ENCODE measurements around the gene PIP4K2A.

The PIP4K2A gene

DNA sequence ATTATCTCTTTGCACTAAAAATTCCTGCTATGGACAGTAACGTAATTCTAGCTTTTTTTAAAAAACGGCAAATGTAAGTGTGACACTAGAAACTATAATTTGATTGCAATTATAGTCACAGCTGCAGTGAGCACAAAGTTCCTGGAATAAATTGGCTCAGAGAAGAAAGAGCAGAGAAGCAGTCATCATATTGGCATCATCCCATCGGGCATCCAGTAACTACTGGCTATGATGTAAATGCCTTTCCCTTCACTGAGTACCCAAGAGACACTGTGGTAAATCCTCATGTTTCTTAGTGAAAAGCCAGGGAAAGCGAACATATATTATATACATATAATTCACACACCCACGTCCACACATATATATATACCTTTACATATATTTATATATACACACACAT is 43.6 kb downstream of the PIP4K2A start:
- H3K27me3 ChIP-seq (ENCODE audit: insufficient read depth, low read length, poor library complexity), result no peaks in the 10 kb centered on the region
- H2BK120ac ChIP-seq (ENCODE audit: low read depth, low read length), result no peak overlapping the region
- no peak overlapping the region for H3K4ac ChIP-seq (ENCODE audit: low read depth, low read length)
- H2BK15ac ChIP-seq (replicated peaks; ENCODE audit: low read depth), result no peak overlapping the region
- peaks cover 16% of the 10 kb centered on the region for H3K79me2 ChIP-seq (ENCODE audit: control insufficient read depth, insufficient read depth, low read length)
- no peak overlapping the region for H2AK5ac ChIP-seq (ENCODE audit: low read length)
- H3K79me1 ChIP-seq (ENCODE audit: low read length), result peaks cover 10% of the 10 kb centered on the region
- H3K27ac ChIP-seq (ENCODE audit: low read depth, low read length), result no peak overlapping the region
- H3K9ac ChIP-seq (ENCODE audit: low read length), result no peak overlapping the region
- H3K4me1 ChIP-seq (ENCODE audit: control insufficient read depth, low read depth, low read length), result no peaks in the 10 kb centered on the region
- H3K4me3 ChIP-seq (ENCODE audit: low read length), result no peak overlapping the region
- no peak overlapping the region for H4K5ac ChIP-seq (ENCODE audit: low read length)
- DNase-seq, result no peak
- H3K23ac ChIP-seq (ENCODE audit: low read length), result no peak overlapping the region
- H3K36me3 ChIP-seq (ENCODE audit: control insufficient read depth, insufficient read depth, low read length), result no peaks in the 10 kb centered on the region
- H4K8ac ChIP-seq (ENCODE audit: low read depth, low read length), result no peak overlapping the region
- WGBS (ENCODE audit: extremely low coverage, insufficient coverage, low lambda C conversion rate), result 100% methylated on average over 1 of the region's 5 CpGs
- H3K4me2 ChIP-seq (ENCODE audit: low read length), result no peak overlapping the region
- no peak overlapping the region for H3K18ac ChIP-seq (ENCODE audit: low read length)
- H3K56ac ChIP-seq (ENCODE audit: low read length), result no peak overlapping the region
- no peak overlapping the region for H2BK5ac ChIP-seq (ENCODE audit: low read length)

GRCh38 chr10:22669163-22669711 is 45.1 kb downstream of the PIP4K2A start:
- H3K23ac ChIP-seq (ENCODE audit: low read length), result no peak overlapping the region
- H3K56ac ChIP-seq (ENCODE audit: low read length), result no peak overlapping the region
- no peak overlapping the region for H3K4me2 ChIP-seq (ENCODE audit: low read length)
- no peak overlapping the region for H2BK5ac ChIP-seq (ENCODE audit: low read length)
- no CpG with 5 or more reads among the region's 13 CpGs for WGBS (ENCODE audit: extremely low coverage, insufficient coverage, low lambda C conversion rate)
- H2BK15ac ChIP-seq (replicated peaks; ENCODE audit: low read depth), result no peak overlapping the region
- H2AK5ac ChIP-seq (ENCODE audit: low read length), result no peak overlapping the region
- H3K79me1 ChIP-seq (ENCODE audit: low read length), result peaks cover 10% of the 10 kb centered on the region
- H3K79me2 ChIP-seq (ENCODE audit: control insufficient read depth, insufficient read depth, low read length), result peaks cover 16% of the 10 kb centered on the region
- no peak overlapping the region for H2BK120ac ChIP-seq (ENCODE audit: low read depth, low read length)
- no peak overlapping the region for H3K9ac ChIP-seq (ENCODE audit: low read length)
- DNase-seq, result no peak
- H3K27ac ChIP-seq (ENCODE audit: low read depth, low read length), result no peak overlapping the region
- H3K4me1 ChIP-seq (ENCODE audit: control insufficient read depth, low read depth, low read length), result no peaks in the 10 kb centered on the region
- no peaks in the 10 kb centered on the region for H3K36me3 ChIP-seq (ENCODE audit: control insufficient read depth, insufficient read depth, low read length)
- H3K27me3 ChIP-seq (ENCODE audit: insufficient read depth, low read length, poor library complexity), result no peaks in the 10 kb centered on the region
- H3K18ac ChIP-seq (ENCODE audit: low read length), result no peak overlapping the region
- H3K4ac ChIP-seq (ENCODE audit: low read depth, low read length), result no peak overlapping the region
- no peak overlapping the region for H4K8ac ChIP-seq (ENCODE audit: low read depth, low read length)
- H3K4me3 ChIP-seq (ENCODE audit: low read length), result no peak overlapping the region
- no peak overlapping the region for H4K5ac ChIP-seq (ENCODE audit: low read length)

DNA sequence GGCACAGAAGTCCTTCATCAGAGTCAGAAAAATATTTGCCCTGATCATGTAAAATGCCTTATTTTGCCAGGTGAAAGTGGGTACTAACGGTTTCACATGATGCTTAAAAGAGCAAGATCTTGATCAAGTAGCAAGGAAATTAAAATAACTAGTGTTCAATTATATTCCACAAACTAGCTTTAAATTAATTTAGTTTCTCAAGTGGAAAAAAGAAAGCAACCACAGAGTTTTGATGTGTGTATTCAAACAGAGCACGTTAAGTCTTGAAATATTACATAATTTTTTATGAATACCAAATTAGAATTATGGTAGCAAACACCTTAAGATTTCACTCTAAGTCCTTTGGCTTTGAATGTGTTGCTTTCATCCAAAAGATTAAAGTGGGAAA is 47.3 kb downstream of the PIP4K2A start:
- no peak overlapping the region for H4K8ac ChIP-seq (ENCODE audit: low read depth, low read length)
- H3K23ac ChIP-seq (ENCODE audit: low read length), result no peak overlapping the region
- no peak overlapping the region for H3K9ac ChIP-seq (ENCODE audit: low read length)
- no peak overlapping the region for H3K27ac ChIP-seq (ENCODE audit: low read depth, low read length)
- H4K5ac ChIP-seq (ENCODE audit: low read length), result no peak overlapping the region
- no peak overlapping the region for H3K18ac ChIP-seq (ENCODE audit: low read length)
- peaks cover 6% of the 10 kb centered on the region for H3K79me1 ChIP-seq (ENCODE audit: low read length)
- no peak overlapping the region for H3K4ac ChIP-seq (ENCODE audit: low read depth, low read length)
- no peak overlapping the region for H2AK5ac ChIP-seq (ENCODE audit: low read length)
- no peaks in the 10 kb centered on the region for H3K4me1 ChIP-seq (ENCODE audit: control insufficient read depth, low read depth, low read length)
- no peaks in the 10 kb centered on the region for H3K27me3 ChIP-seq (ENCODE audit: insufficient read depth, low read length, poor library complexity)
- no peak for DNase-seq
- H3K56ac ChIP-seq (ENCODE audit: low read length), result no peak overlapping the region
- no peak overlapping the region for H2BK5ac ChIP-seq (ENCODE audit: low read length)
- no peak overlapping the region for H2BK120ac ChIP-seq (ENCODE audit: low read depth, low read length)
- H3K36me3 ChIP-seq (ENCODE audit: control insufficient read depth, insufficient read depth, low read length), result no peaks in the 10 kb centered on the region
- no peak overlapping the region for H3K4me2 ChIP-seq (ENCODE audit: low read length)
- no peak overlapping the region for H3K4me3 ChIP-seq (ENCODE audit: low read length)
- no CpG with 5 or more reads among the region's 2 CpGs for WGBS (ENCODE audit: extremely low coverage, insufficient coverage, low lambda C conversion rate)
- no peak overlapping the region for H2BK15ac ChIP-seq (replicated peaks; ENCODE audit: low read depth)
- H3K79me2 ChIP-seq (ENCODE audit: control insufficient read depth, insufficient read depth, low read length), result peaks cover 8% of the 10 kb centered on the region

DNA sequence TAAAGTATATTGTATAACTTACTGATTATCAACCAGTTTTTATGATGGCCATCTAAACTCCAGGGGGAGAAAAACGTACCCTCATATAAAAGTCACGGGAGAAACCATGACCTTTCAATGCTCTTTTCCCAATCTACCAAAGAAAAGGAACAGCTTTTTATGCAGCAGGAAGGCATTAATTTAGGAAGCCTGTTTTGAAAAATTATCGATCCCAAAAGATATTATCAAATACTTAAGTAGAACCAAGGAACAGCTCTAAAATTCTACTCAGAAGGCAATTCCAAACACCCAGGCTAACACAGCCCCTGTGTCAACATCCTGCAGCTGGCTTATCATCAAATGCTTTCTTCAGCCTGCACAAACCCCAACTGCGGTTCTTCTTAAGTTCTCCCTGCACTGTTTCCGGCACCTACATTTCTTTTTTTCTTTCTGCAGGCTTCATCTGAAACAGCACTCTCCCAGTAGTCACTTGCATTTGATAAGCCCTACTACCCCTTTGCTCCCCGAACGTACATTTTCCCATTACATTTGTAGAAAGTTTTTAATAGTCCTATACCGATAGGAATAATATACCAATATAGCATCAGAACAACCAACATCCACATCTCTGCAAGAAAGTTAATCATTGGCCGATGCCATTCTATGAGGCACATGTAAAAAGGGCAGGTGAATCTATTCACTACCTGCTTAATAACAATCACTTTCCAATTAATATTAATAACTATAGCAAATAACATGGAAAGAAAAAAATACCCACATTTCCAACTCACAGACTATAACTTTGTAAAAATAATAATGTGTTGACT is 47.9 kb downstream of the PIP4K2A start:
- no peak overlapping the region for H2BK120ac ChIP-seq (ENCODE audit: low read depth, low read length)
- no peak overlapping the region for H4K5ac ChIP-seq (ENCODE audit: low read length)
- no peak overlapping the region for H2BK15ac ChIP-seq (replicated peaks; ENCODE audit: low read depth)
- no peak overlapping the region for H3K56ac ChIP-seq (ENCODE audit: low read length)
- H2BK5ac ChIP-seq (ENCODE audit: low read length), result no peak overlapping the region
- H3K18ac ChIP-seq (ENCODE audit: low read length), result no peak overlapping the region
- no peak overlapping the region for H3K4me2 ChIP-seq (ENCODE audit: low read length)
- no peaks in the 10 kb centered on the region for H3K4me1 ChIP-seq (ENCODE audit: control insufficient read depth, low read depth, low read length)
- no peak overlapping the region for H3K23ac ChIP-seq (ENCODE audit: low read length)
- no peak overlapping the region for H3K9ac ChIP-seq (ENCODE audit: low read length)
- no peak overlapping the region for H4K8ac ChIP-seq (ENCODE audit: low read depth, low read length)
- H2AK5ac ChIP-seq (ENCODE audit: low read length), result no peak overlapping the region
- no peak for DNase-seq
- H3K36me3 ChIP-seq (ENCODE audit: control insufficient read depth, insufficient read depth, low read length), result no peaks in the 10 kb centered on the region
- no peak overlapping the region for H3K27ac ChIP-seq (ENCODE audit: low read depth, low read length)
- H3K27me3 ChIP-seq (ENCODE audit: insufficient read depth, low read length, poor library complexity), result no peaks in the 10 kb centered on the region
- no peak overlapping the region for H3K4ac ChIP-seq (ENCODE audit: low read depth, low read length)
- no peak overlapping the region for H3K4me3 ChIP-seq (ENCODE audit: low read length)
- H3K79me2 ChIP-seq (ENCODE audit: control insufficient read depth, insufficient read depth, low read length), result peaks cover 8% of the 10 kb centered on the region
- no CpG with 5 or more reads among the region's 9 CpGs for WGBS (ENCODE audit: extremely low coverage, insufficient coverage, low lambda C conversion rate)
- H3K79me1 ChIP-seq (ENCODE audit: low read length), result peaks cover 6% of the 10 kb centered on the region

DNA sequence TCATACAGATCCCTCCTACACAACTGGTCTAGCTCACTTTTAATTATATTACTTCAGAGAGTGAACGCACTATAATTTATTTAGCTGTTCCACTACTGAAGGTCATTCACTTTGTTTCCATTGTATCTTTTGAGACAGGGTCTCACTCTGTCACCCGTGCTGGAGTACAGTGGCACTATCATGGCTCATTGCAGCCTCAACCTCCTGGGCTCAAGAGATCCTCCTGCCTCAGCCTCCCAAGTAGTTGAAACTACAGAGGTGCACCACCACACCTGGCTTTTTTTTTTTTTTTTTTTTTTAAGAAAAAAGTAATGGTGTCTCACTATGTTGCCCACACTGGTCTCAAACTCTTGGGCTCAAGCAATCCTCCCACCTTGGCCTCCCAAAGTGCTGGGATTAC is 49.0 kb downstream of the PIP4K2A start:
- no peak overlapping the region for H2BK5ac ChIP-seq (ENCODE audit: low read length)
- peaks cover 4% of the 10 kb centered on the region for H3K79me2 ChIP-seq (ENCODE audit: control insufficient read depth, insufficient read depth, low read length)
- DNase-seq, result no peak
- H3K79me1 ChIP-seq (ENCODE audit: low read length), result peaks cover 4% of the 10 kb centered on the region
- H4K5ac ChIP-seq (ENCODE audit: low read length), result no peak overlapping the region
- no peak overlapping the region for H3K27ac ChIP-seq (ENCODE audit: low read depth, low read length)
- no peaks in the 10 kb centered on the region for H3K36me3 ChIP-seq (ENCODE audit: control insufficient read depth, insufficient read depth, low read length)
- H2BK120ac ChIP-seq (ENCODE audit: low read depth, low read length), result no peak overlapping the region
- H3K4me1 ChIP-seq (ENCODE audit: control insufficient read depth, low read depth, low read length), result no peaks in the 10 kb centered on the region
- WGBS (ENCODE audit: extremely low coverage, insufficient coverage, low lambda C conversion rate), result no CpG with 5 or more reads among the region's 2 CpGs
- H4K8ac ChIP-seq (ENCODE audit: low read depth, low read length), result no peak overlapping the region
- no peak overlapping the region for H3K18ac ChIP-seq (ENCODE audit: low read length)
- no peak overlapping the region for H3K4me3 ChIP-seq (ENCODE audit: low read length)
- no peaks in the 10 kb centered on the region for H3K27me3 ChIP-seq (ENCODE audit: insufficient read depth, low read length, poor library complexity)
- H3K23ac ChIP-seq (ENCODE audit: low read length), result no peak overlapping the region
- no peak overlapping the region for H3K9ac ChIP-seq (ENCODE audit: low read length)
- no peak overlapping the region for H2BK15ac ChIP-seq (replicated peaks; ENCODE audit: low read depth)
- no peak overlapping the region for H3K56ac ChIP-seq (ENCODE audit: low read length)
- no peak overlapping the region for H2AK5ac ChIP-seq (ENCODE audit: low read length)
- H3K4me2 ChIP-seq (ENCODE audit: low read length), result no peak overlapping the region
- no peak overlapping the region for H3K4ac ChIP-seq (ENCODE audit: low read depth, low read length)
